Breast epithelium (tissue), 4 donors: ENCODE results near the gene NBPF8. TPM values are rescaled to one million over a fixed set of nuclear protein-coding genes. Genes with fewer than 3 reads are reported as not detected.
"Not testable (repeated sequence)": the region's sequence is repeated elsewhere in the genome, so short reads cannot be mapped to it uniquely, and the experiment has no call there.

ENCODE experiments used
- DNase-seq, 2 donors: peaks; one replicate each; pipeline ENCODE4 v3.0.0-alpha.2; 2019; ENCODE audit warnings: low spot score in 2 of 2
- H3K27ac ChIP-seq, 2 donors: fragments of 200-600 bp; sonication (generic) in 1 of 2; one replicate each; pipeline ENCODE4 v1.5.1; 2016 to 2019; ENCODE audit warnings: mild to moderate bottlenecking in 1 of 2
- H3K27me3 ChIP-seq, 2 donors: fragments of 200-600 bp; sonication (generic) in 1 of 2; one replicate each; pipeline versions ENCODE4 v1.5.1 to v1.6.0; 2017 to 2019; ENCODE audit warnings: control low read depth in 1 of 2, mild to moderate bottlenecking in 1 of 2
- H3K36me3 ChIP-seq: fragments of 200-600 bp; one replicate; pipeline ENCODE4 v1.5.1; 2019
- H3K4me1 ChIP-seq, 2 donors: fragments of 200-600 bp; sonication (generic); one replicate each; pipeline ENCODE4 v1.5.1; 2016 to 2019; ENCODE audit warnings: control low read depth in 1 of 2
- H3K4me3 ChIP-seq, 3 donors: fragments of 200-600 bp; sonication (generic); 1 replicate in 2 of 3; 2 replicates in 1 of 3; pipeline ENCODE4 v1.5.1; 2016 to 2019; ENCODE audit warnings: mild to moderate bottlenecking in 3 of 3, moderate library complexity in 2 of 3
- H3K9me3 ChIP-seq, 2 donors: fragments of 200-600 bp; sonication (generic) in 1 of 2; one replicate each; pipeline ENCODE4 v1.5.1; 2016 to 2019; ENCODE audit warnings: control low read depth in 1 of 2
- intact Hi-C: fragments of 100-400 bp; cut with DNase I; formaldehyde crosslinking; loops from one replicate; pipeline ENCODE4 v1.15.1; 2023; ENCODE audit warnings: low total_unique reads
- total RNA-seq, 3 donors: library from RNA; depleted of rRNA; stranded (reverse); fragments of >200 nt; gene quantifications; one replicate each; pipeline ENCODE4 v1.1.0, GENCODE V29; 2016

NBPF8 gene
- total RNA-seq, 3 donors from 2014 or later, result 15.1 to 18.7 (median 17.1) TPM

DNA sequence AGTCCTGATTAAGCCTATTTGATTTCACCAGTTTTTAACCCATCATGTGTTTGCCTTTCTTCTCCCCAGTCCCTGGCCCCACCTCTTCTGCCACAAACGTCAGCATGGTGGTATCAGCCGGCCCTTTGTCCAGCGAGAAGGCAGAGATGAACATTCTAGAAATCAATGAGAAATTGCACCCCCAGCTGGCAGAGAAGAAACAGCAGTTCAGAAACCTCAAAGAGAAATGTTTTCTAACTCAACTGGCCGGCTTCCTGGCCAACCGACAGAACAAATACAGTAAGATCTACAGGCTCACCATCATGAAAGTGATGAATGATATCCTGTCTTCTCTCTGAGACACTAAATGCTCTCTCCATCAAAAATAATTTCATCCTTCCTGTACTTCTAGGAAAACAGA, 34.3 kb downstream of the NBPF8 start:
- H3K36me3 ChIP-seq, H3K27me3 ChIP-seq, intact Hi-C loops, H3K4me1 ChIP-seq, DNase-seq, H3K27ac ChIP-seq, H3K9me3 ChIP-seq, H3K4me3 ChIP-seq: not testable (repeated sequence)

Other genes with a start within 250 kb of the NBPF8 start
- 10 to 100 TPM; 29.2 to 37.8 (median 32.3) TPM for gene SEC22B, start 238.5 kb upstream of the NBPF8 start, total RNA-seq